K562 (cell line): ENCODE measurements around the gene WASF1. TPM values are rescaled to one million over a fixed set of nuclear protein-coding genes. Genes with fewer than 3 reads are reported as not detected.

ENCODE experiments used
- CHD2 ChIP-seq: IDR thresholded peaks from 2 replicates; pipeline ENCODE4 v1.6.1; 2011; ENCODE audit warnings: low read depth, low read length
- CTBP1 ChIP-seq: fragments of 450-650 bp; IDR thresholded peaks from 2 replicates; pipeline ENCODE4 v1.6.1; 2016; ENCODE audit warnings: borderline replicate concordance
- FOXP1 ChIP-seq: sonication (generic); formaldehyde crosslinking; IDR thresholded peaks from 2 replicates; pipeline ENCODE4 v1.8.0; 2022; ENCODE audit warnings: mild to moderate bottlenecking, missing genetic modification reagents
- HLTF ChIP-seq: fragments of 450-650 bp; IDR thresholded peaks from 2 replicates; pipeline ENCODE4 v1.6.1; 2016
- NELFE ChIP-seq: IDR thresholded peaks from 2 replicates; pipeline ENCODE4 v1.6.1; 2011; ENCODE audit warnings: mild to moderate bottlenecking; ENCODE audit not compliant: insufficient read depth, insufficient read length
- PPARD ChIP-seq: fragments of 250-450 bp; sonication (Bioruptor Pico); IDR thresholded peaks from 2 replicates; pipeline ENCODE4 v1.8.0; 2022; ENCODE audit warnings: inconsistent platforms, mild to moderate bottlenecking, moderate library complexity
- PRDM10 ChIP-seq: fragments of 450-650 bp; IDR thresholded peaks from 2 replicates; pipeline ENCODE4 v1.6.1; 2018; ENCODE audit not compliant: partially characterized antibody
- RAD51 ChIP-seq: fragments of 450-650 bp; IDR thresholded peaks from 2 replicates; pipeline ENCODE4 v1.7.1; 2016; ENCODE audit warnings: low read depth, mild to moderate bottlenecking, borderline replicate concordance
- SAFB ChIP-seq: fragments of 200-400 bp; formaldehyde crosslinking; IDR thresholded peaks from 2 replicates; pipeline ENCODE4 v1.6.1; 2017; ENCODE audit warnings: low read depth, low read length, borderline replicate concordance
- SP1 ChIP-seq: sonication (generic); formaldehyde crosslinking; IDR thresholded peaks from 2 replicates; pipeline ENCODE4 v1.8.1; 2022; ENCODE audit warnings: mild to moderate bottlenecking, missing genetic modification reagents
- STAG1 ChIP-seq: sonication (generic); formaldehyde crosslinking; IDR thresholded peaks from 2 replicates; pipeline ENCODE4 v1.5.0; 2020; ENCODE audit warnings: missing genetic modification reagents, borderline replicate concordance
- TCFL5 ChIP-seq: fragments of 250-450 bp; sonication (Bioruptor Pico); conservative IDR thresholded peaks from 2 replicates; pipeline ENCODE4 v1.6.1; 2021; ENCODE audit warnings: mild to moderate bottlenecking, moderate library complexity, matching md5 sums
- THRAP3 ChIP-seq: fragments of 450-650 bp; IDR thresholded peaks from 2 replicates; pipeline ENCODE4 v1.6.1; 2016; ENCODE audit warnings: mild to moderate bottlenecking, inconsistent platforms, borderline replicate concordance
- ZEB2 ChIP-seq: fragments of 450-650 bp; IDR thresholded peaks from 2 replicates; pipeline ENCODE4 v1.6.1; 2016
- ZMIZ1 ChIP-seq, 2 experiments: fragments of 150-350 bp in 1 of 2; IDR thresholded peaks; 2 replicates each; pipeline ENCODE4 v1.6.1; 2012 to 2016; ENCODE audit warnings: low read depth in 2 of 2, low read length in 2 of 2, mild to moderate bottlenecking in 1 of 2, moderate library complexity in 1 of 2
- ZNF3 ChIP-seq: fragments of 250-450 bp; sonication (Bioruptor Pico); IDR thresholded peaks from 2 replicates; pipeline ENCODE4 v1.5.0; 2021; ENCODE audit warnings: mild to moderate bottlenecking, moderate library complexity
- ZNF398 ChIP-seq: fragments of 250-450 bp; sonication (Bioruptor Pico); IDR thresholded peaks from 2 replicates; pipeline ENCODE4 v1.8.0; 2021; ENCODE audit warnings: moderate library complexity, mild to moderate bottlenecking, inconsistent platforms
- ZNF449 ChIP-seq: fragments of 250-450 bp; sonication (Bioruptor Pico); IDR thresholded peaks from 2 replicates; pipeline ENCODE4 v1.8.0; 2022; ENCODE audit warnings: moderate library complexity, mild to moderate bottlenecking, inconsistent platforms
- polyA plus RNA-seq, 8 experiments: library from polyadenylated mRNA; depleted of rRNA in 4 of 8; stranded (reverse) in 5 of 8; unstranded in 3 of 8; fragments of >200 nt; fragmentation: Nextera tagmentation in 2 of 8; fragmentation: Illumina TruSeq in 1 of 8; extraction: Ambion mirVana in 2 of 8; extraction: Trizol in 1 of 8; gene quantifications; 2 replicates each; pipeline versions ENCODE4 v1.2.1 to v1.2.3, GENCODE V29; 2011 to 2014; ENCODE audit warnings: inconsistent platforms in 1 of 8, missing spikeins in 1 of 8
- total RNA-seq, 7 experiments: library from RNA; depleted of rRNA in 6 of 7; stranded (reverse); fragments of >200 nt in 6 of 7; fragmentation: Illumina TruSeq in 2 of 7; extraction: Trizol in 2 of 7; gene quantifications; 2 replicates each; pipeline versions ENCODE4 v1.2.1 to v1.2.3, GENCODE V29; 2011 to 2021; ENCODE audit warnings: low replicate concordance in 1 of 7

WASF1 gene
- total and polyA plus RNA-seq, 9 of the 15 experiments (the other 6 are each of a cell fraction or from before 2014, with no cell fraction given): 2.1 to 18.2 (median 7.4) TPM

- TF ChIP-seq PRDM10 (peak; percentile 50), ZNF3 (CRISPR knock-in tag) (no peak), STAG1 (CRISPR knock-in tag) (no peak), THRAP3 (no peak), SP1 (CRISPR knock-in tag) (no peak), CTBP1 (peak; percentile 91), TCFL5 (CRISPR knock-in tag) (no peak), CHD2 (no peak), ZMIZ1 (IDR thresholded peaks at IDR 0.05; ENCODE audit: low read depth in 2 of 2, low read length in 2 of 2) (no peak), PPARD (CRISPR knock-in tag) (no peak), ZNF449 (no peak), ZNF398 (CRISPR knock-in tag) (no peak), FOXP1 (no peak; the same call in 1 of the 2 replicates), SAFB (peak; percentile 60; the same call in 1 of the 2 replicates), ZEB2 (no peak), HLTF (no peak), NELFE (no peak), RAD51 (no peak)
These were observed 654 bp downstream of the WASF1 start (continued) for GRCh38 chr6:110178626-110179405.
